Upper lobe of left lung (tissue), 6 donors: ENCODE results near the gene THAP8. TPM values are rescaled to one million over a fixed set of nuclear protein-coding genes. Genes with fewer than 3 reads are reported as not detected.

Experiments used
- ATAC-seq, 2 donors: fragments of 200-7000 bp; cut with Tn5 transposase; one replicate each; pipeline ENCODE4 v1.9.1; 2022; ENCODE audit warnings: mild to moderate bottlenecking in 2 of 2, moderate library complexity in 2 of 2; ENCODE audit not compliant: low FRiP score in 2 of 2
- DNase-seq, 2 donors: peaks; one replicate each; pipeline ENCODE4 v3.0.0-alpha.2; 2019 to 2020
- H3K27ac ChIP-seq, 4 donors: fragments of 200-600 bp; sonication (generic); one replicate each; pipeline ENCODE4 v1.5.1; 2016 to 2019
- H3K27me3 ChIP-seq, 4 donors: fragments of 200-600 bp; sonication (generic); one replicate each; pipeline ENCODE4 v1.5.1; 2017 to 2019
- H3K36me3 ChIP-seq, 4 donors: fragments of 200-600 bp; sonication (generic); one replicate each; pipeline ENCODE4 v1.5.1; 2016 to 2019
- H3K4me1 ChIP-seq, 4 donors: fragments of 200-600 bp; sonication (generic); one replicate each; pipeline ENCODE4 v1.5.1; 2018 to 2019
- H3K4me3 ChIP-seq, 4 donors: fragments of 200-600 bp; sonication (generic); one replicate each; pipeline ENCODE4 v1.5.1; 2017 to 2019; ENCODE audit warnings: mild to moderate bottlenecking in 2 of 4, moderate library complexity in 1 of 4
- H3K9me3 ChIP-seq, 4 donors: fragments of 200-600 bp; sonication (generic); one replicate each; pipeline ENCODE4 v1.5.1; 2018 to 2019
- EP300 ChIP-seq, 4 donors: sonication (generic); formaldehyde crosslinking; IDR thresholded peaks; one replicate each; pipeline ENCODE4 v1.5.1; 2017; ENCODE audit warnings: antibody characterized with exemption in 4 of 4, control low read depth in 2 of 4
- POLR2A ChIP-seq, 4 donors: fragments of 450-650 bp; IDR thresholded peaks; one replicate each; pipeline ENCODE4 v1.5.1; 2016 to 2017; ENCODE audit warnings: antibody characterized with exemption in 4 of 4, mild to moderate bottlenecking in 2 of 4
- POLR2AphosphoS5 ChIP-seq, 2 donors: sonication (generic); formaldehyde crosslinking; IDR thresholded peaks; one replicate each; pipeline ENCODE4 v1.5.1; 2017; ENCODE audit warnings: antibody characterized with exemption in 2 of 2
- WGBS, 2 donors: methylation state at CpG; one replicate each; pipeline ENCODE4 v1.1.5; 2017 to 2018; 5-methylcytosine and 5-hydroxymethylcytosine counted together
- total RNA-seq, 6 donors: library from RNA; depleted of rRNA in 4 of 6; stranded (reverse); fragments of >200 nt in 4 of 6; gene quantifications; one replicate each; pipeline versions ENCODE4 v1.1.0 to v1.2.1, GENCODE V29; 2016 to 2021
- TF ChIP-seq, protein P1 (sequence below), 6 experiments: fragments of 450-650 bp in 4 of 6; fragments of 200-600 bp in 2 of 6; sonication (generic) in 2 of 6; IDR thresholded peaks; one replicate each; pipeline ENCODE4 v1.5.1; 2016 to 2019; ENCODE audit warnings: antibody characterized with exemption in 6 of 6
- donor health status: DM: no; HTN: no; CAD: no; lungs with moderate emphysema.
- donor health status: DM: no; HTN: yes; CAD: no; lungs with severe emphysema.

Gene THAP8
- total RNA-seq, 6 donors from 2014 or later, result 2.4 to 10.5 (median 7.8) TPM

DNA sequence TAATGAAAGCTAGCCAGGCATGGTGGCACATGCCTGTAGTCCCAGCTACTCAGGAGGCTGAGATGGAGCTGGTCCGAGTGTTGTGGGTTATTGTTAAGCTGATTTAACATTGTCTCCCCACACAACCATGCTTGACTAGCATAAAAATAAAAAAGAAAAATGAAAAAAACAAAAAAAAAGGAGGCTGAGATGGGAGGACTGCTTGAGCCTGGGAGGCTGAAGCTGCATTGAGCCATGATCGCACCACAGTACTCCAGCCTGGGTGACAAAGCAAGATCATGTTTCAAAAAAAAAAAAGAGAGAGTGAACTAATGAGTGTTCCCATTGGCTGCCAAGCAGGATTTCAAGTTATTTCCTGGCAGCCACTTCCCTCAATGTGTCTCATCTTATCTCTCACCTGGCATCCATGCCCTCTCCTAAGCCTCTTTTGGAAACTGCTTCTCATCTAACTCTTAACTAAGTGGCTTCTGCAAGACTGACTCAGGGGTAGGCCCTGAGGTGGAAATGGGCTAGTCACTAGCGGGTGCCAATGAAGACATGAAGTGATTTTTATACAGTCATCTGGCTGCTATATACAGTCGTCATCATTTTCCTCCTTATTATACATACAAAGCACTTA, 4.9 kb downstream of the THAP8 start:
- no peak overlapping the region for H3K27ac ChIP-seq
- peaks cover 0 to 11% (median 5%) of the 10 kb centered on the region in 4 donors for H3K4me1 ChIP-seq
- H3K9me3 ChIP-seq, result no peaks in the 10 kb centered on the region
- no peak for TF ChIP-seq POLR2AphosphoS5 (IDR thresholded peaks at IDR 0.05)
- TF ChIP-seq, protein P1, sequence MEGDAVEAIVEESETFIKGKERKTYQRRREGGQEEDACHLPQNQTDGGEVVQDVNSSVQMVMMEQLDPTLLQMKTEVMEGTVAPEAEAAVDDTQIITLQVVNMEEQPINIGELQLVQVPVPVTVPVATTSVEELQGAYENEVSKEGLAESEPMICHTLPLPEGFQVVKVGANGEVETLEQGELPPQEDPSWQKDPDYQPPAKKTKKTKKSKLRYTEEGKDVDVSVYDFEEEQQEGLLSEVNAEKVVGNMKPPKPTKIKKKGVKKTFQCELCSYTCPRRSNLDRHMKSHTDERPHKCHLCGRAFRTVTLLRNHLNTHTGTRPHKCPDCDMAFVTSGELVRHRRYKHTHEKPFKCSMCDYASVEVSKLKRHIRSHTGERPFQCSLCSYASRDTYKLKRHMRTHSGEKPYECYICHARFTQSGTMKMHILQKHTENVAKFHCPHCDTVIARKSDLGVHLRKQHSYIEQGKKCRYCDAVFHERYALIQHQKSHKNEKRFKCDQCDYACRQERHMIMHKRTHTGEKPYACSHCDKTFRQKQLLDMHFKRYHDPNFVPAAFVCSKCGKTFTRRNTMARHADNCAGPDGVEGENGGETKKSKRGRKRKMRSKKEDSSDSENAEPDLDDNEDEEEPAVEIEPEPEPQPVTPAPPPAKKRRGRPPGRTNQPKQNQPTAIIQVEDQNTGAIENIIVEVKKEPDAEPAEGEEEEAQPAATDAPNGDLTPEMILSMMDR (IDR thresholded peaks at IDR 0.05), result no peak
- TF ChIP-seq EP300 (IDR thresholded peaks at IDR 0.05), result no peak
- no peak for TF ChIP-seq POLR2A (IDR thresholded peaks at IDR 0.05)
- H3K27me3 ChIP-seq, result no peaks in the 10 kb centered on the region
- ATAC-seq (no peak), DNase-seq (no peak)
- no peak overlapping the region for H3K4me3 ChIP-seq
- 92 to 96% methylated on average over 4 of the region's 4 CpGs for whole genome bisulfite sequencing, 2 donors
- no peaks in the 10 kb centered on the region for H3K36me3 ChIP-seq

DNA sequence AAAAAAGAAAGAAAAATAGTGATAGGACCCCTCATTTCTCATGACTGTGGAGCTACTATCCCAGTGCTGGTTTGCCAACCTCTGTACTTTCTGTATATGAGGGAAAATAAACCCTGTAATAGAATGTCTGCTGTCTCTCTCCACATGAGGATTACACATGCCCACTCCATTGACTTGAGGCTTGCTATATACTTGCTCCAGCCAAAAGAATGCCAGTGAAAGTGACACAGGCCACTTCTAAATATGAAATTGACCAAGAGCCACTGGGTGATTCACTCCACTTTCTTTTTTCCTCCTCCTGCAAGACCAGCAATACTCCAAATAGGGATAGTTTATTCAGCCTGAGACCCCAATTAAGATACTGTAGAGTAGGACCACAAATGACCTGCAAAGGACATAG, 6.2 kb downstream of the THAP8 start:
- H3K36me3 ChIP-seq, result no peaks in the 10 kb centered on the region
- H3K27ac ChIP-seq, result no peak overlapping the region
- H3K4me1 ChIP-seq, result peaks cover 0 to 4% (median 1%) of the 10 kb centered on the region in 4 donors
- ATAC-seq (no peak), DNase-seq (no peak)
- H3K27me3 ChIP-seq, result no peaks in the 10 kb centered on the region
- H3K4me3 ChIP-seq, result no peak overlapping the region
- TF ChIP-seq POLR2AphosphoS5 (IDR thresholded peaks at IDR 0.05), result no peak
- TF ChIP-seq EP300 (IDR thresholded peaks at IDR 0.05), result no peak
- TF ChIP-seq, protein P1 (IDR thresholded peaks at IDR 0.05), result no peak
- TF ChIP-seq POLR2A (IDR thresholded peaks at IDR 0.05), result no peak
- H3K9me3 ChIP-seq, result no peaks in the 10 kb centered on the region

DNA sequence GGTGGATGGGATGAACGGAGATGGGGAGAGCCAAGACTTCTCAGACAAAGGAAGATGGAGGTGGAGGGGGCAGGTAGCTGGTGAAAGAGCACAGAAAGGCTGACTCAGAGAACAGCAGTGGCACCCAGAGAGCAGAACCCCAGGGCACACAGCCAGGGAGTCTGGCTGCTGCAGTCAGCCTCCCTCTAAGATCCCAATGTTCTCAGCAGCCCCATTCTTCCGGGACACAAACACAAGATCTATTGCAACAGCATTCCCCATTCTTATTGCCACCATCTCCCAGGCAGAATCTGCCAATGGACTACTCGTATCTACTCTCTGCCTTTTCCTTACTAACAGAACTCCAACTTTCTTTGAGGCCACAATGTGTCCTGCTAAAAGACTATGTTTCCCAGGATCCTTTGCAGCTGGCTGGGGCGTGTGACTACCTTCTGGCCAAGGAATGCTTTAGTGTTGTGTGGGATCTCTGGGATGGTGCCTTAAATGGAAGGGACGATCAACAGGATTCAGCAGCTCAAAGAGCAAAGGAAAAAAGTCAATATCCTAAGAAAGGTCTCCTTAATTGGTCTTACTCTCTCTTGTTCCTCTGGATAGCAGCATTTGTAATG, 7.5 kb downstream of the THAP8 start:
- ATAC-seq, result no peak
- H3K27ac ChIP-seq, result no peak overlapping the region

DNA sequence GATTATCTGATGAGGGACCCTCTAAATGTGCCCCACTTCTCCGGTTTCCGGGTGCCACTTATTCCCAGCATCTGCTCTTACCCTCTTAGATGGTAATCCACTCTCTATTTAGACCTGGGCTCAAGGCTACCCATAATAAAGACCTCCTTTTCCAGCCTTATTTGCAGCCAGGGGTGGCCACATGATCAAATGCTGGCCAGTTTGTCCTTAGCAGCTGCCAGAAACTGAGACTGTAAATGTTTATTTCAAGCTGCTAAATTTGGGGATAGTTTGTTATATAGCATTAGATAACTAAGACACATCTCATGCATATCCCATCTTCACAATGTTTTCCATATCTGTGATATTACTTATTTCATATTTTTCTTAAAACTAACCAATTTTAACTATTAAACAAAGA, 10.1 kb downstream of the THAP8 start:
- Histone ChIP-seq H3K4me3 (no peak overlapping the region), H3K9me3 (no peaks in the 10 kb centered on the region), H3K36me3 (peaks cover 0 to 9% (median 3%) of the 10 kb centered on the region in 4 donors), H3K4me1 (peaks cover 0 to 11% (median 4%) of the 10 kb centered on the region in 4 donors), H3K27ac (no peak overlapping the region), H3K27me3 (no peaks in the 10 kb centered on the region)
- TF ChIP-seq EP300 (IDR thresholded peaks at IDR 0.05) (no peak), POLR2A (IDR thresholded peaks at IDR 0.05) (no peak), POLR2AphosphoS5 (IDR thresholded peaks at IDR 0.05) (no peak)
- TF ChIP-seq, protein P1 (IDR thresholded peaks at IDR 0.05), result no peak
- ATAC-seq (no peak), DNase-seq (no peak)
- WGBS, 2 donors, result 96 to 100% methylated on average over 2 of the region's 2 CpGs

More for the DNA sequence above, 7.5 kb downstream of the THAP8 start:
- H3K9me3 ChIP-seq, result no peaks in the 10 kb centered on the region
- 94% methylated on average over 5 of the region's 5 CpGs for WGBS, 2 donors
- no peak for DNase-seq
- H3K4me3 ChIP-seq, result no peak overlapping the region
- no peak for TF ChIP-seq POLR2A (IDR thresholded peaks at IDR 0.05)
- TF ChIP-seq EP300 (IDR thresholded peaks at IDR 0.05), result no peak
- TF ChIP-seq, protein P1 (IDR thresholded peaks at IDR 0.05), result no peak
- TF ChIP-seq POLR2AphosphoS5 (IDR thresholded peaks at IDR 0.05), result no peak
- H3K27me3 ChIP-seq, result no peaks in the 10 kb centered on the region
- peaks cover 0 to 10% (median 1%) of the 10 kb centered on the region in 4 donors for H3K4me1 ChIP-seq
- H3K36me3 ChIP-seq, result no peaks in the 10 kb centered on the region
